Trophoblast cell (in vitro differentiated cells and primary cell): Measurements from ENCODE around the gene TRMU.

ENCODE experiments used
- DNase-seq, 2 donors: peaks; one replicate each; pipeline ENCODE4 v3.0.0-alpha.2; 2016
- H2AFZ ChIP-seq: 2 replicates; pipeline ENCODE4 v1.6.1; 2013; ENCODE audit warnings: low read length, moderate library complexity, mild to moderate bottlenecking; ENCODE audit not compliant: insufficient read depth, poor library complexity
- H2AK5ac ChIP-seq: 2 replicates; pipeline ENCODE4 v1.6.1; 2013; ENCODE audit warnings: mild to moderate bottlenecking, low read length
- H2BK120ac ChIP-seq: 2 replicates; pipeline ENCODE4 v1.6.1; 2013; ENCODE audit warnings: low read length, mild to moderate bottlenecking, moderate library complexity; ENCODE audit not compliant: insufficient read depth, poor library complexity
- H2BK12ac ChIP-seq: 2 replicates; pipeline ENCODE4 v1.6.1; 2013; ENCODE audit warnings: mild to moderate bottlenecking, low read length, moderate library complexity
- H2BK5ac ChIP-seq: 2 replicates; pipeline ENCODE4 v1.6.1; 2013; ENCODE audit warnings: low read length, low read depth, moderate library complexity, mild to moderate bottlenecking; ENCODE audit not compliant: poor library complexity
- H3K14ac ChIP-seq: 2 replicates; pipeline ENCODE4 v1.6.1; 2013; ENCODE audit warnings: mild to moderate bottlenecking, low read length
- H3K18ac ChIP-seq: 2 replicates; pipeline ENCODE4 v1.6.1; 2013; ENCODE audit warnings: mild to moderate bottlenecking, low read length
- H3K23ac ChIP-seq: 2 replicates; pipeline ENCODE4 v1.6.1; 2013; ENCODE audit warnings: low read length
- H3K27ac ChIP-seq: 2 replicates; pipeline ENCODE4 v1.5.1; 2013; ENCODE audit warnings: low read depth, mild to moderate bottlenecking, inconsistent platforms, low read length, moderate library complexity
- H3K27me3 ChIP-seq: 2 replicates; pipeline ENCODE4 v1.6.1; 2013; ENCODE audit warnings: inconsistent platforms, mild to moderate bottlenecking, low read length, moderate library complexity; ENCODE audit not compliant: insufficient read depth
- H3K36me3 ChIP-seq, 2 experiments: 1 replicate in 1 of 2; 2 replicates in 1 of 2; pipeline ENCODE4 v1.6.1; 2013; ENCODE audit warnings: low read length in 2 of 2, mild to moderate bottlenecking in 2 of 2, moderate library complexity in 1 of 2; ENCODE audit not compliant: insufficient read depth in 2 of 2, control insufficient read depth in 1 of 2
- H3K4ac ChIP-seq: 2 replicates; pipeline ENCODE4 v1.6.1; 2013; ENCODE audit warnings: low read depth, mild to moderate bottlenecking, low read length, moderate library complexity
- H3K4me1 ChIP-seq, 2 experiments: 1 replicate in 1 of 2; 2 replicates in 1 of 2; pipeline ENCODE4 v1.6.1; 2013; ENCODE audit warnings: low read length in 2 of 2, mild to moderate bottlenecking in 2 of 2, moderate library complexity in 1 of 2; ENCODE audit not compliant: insufficient read depth in 2 of 2, control insufficient read depth in 1 of 2
- H3K4me2 ChIP-seq: 2 replicates; pipeline ENCODE4 v1.6.1; 2013; ENCODE audit warnings: inconsistent platforms, mild to moderate bottlenecking, low read length, moderate library complexity
- H3K4me3 ChIP-seq: 2 replicates; pipeline ENCODE4 v1.5.1; 2013; ENCODE audit warnings: mild to moderate bottlenecking, low read depth, low read length, inconsistent platforms
- H3K79me1 ChIP-seq: one replicate; pipeline ENCODE4 v1.6.1; 2013; ENCODE audit warnings: low read length
- H3K79me2 ChIP-seq: 2 replicates; pipeline ENCODE4 v1.6.1; 2013; ENCODE audit warnings: low read length, mild to moderate bottlenecking; ENCODE audit not compliant: control insufficient read depth, insufficient read depth, poor library complexity
- H3K9ac ChIP-seq: 2 replicates; pipeline ENCODE4 v1.6.1; 2013; ENCODE audit warnings: mild to moderate bottlenecking, low read length
- H3K9me3 ChIP-seq: 2 replicates; pipeline ENCODE4 v1.6.1; 2013; ENCODE audit warnings: low read depth, mild to moderate bottlenecking, control low read depth, inconsistent platforms, low read length; ENCODE audit not compliant: insufficient read depth
- H4K12ac ChIP-seq: 2 replicates; pipeline ENCODE4 v1.6.1; 2013; ENCODE audit warnings: low read depth, mild to moderate bottlenecking, low read length, moderate library complexity
- H4K8ac ChIP-seq: 2 replicates; pipeline ENCODE4 v1.6.1; 2013; ENCODE audit warnings: low read depth, mild to moderate bottlenecking, low read length, moderate library complexity
- H4K91ac ChIP-seq: one replicate; pipeline ENCODE4 v1.6.1; 2013; ENCODE audit warnings: low read depth, mild to moderate bottlenecking, low read length, moderate library complexity
- WGBS: extraction: QIAGEN DNeasy Blood & Tissue Kit; methylation state at CpG from one replicate; pipeline ENCODE4 v1.1.7; 2013; ENCODE audit warnings: missing lambda C conversion rate; ENCODE audit not compliant: insufficient read length, insufficient coverage; ENCODE audit errors: extremely low coverage; 5-methylcytosine and 5-hydroxymethylcytosine counted together

TRMU gene

GRCh38 chr22:46386312-46386711 lies 50.8 kb downstream of the TRMU start:
- H3K27me3 ChIP-seq = no peaks in the 10 kb centered on the region
- no CpG with 5 or more reads among the region's 27 CpGs for WGBS
- H3K79me2 ChIP-seq = no peaks in the 10 kb centered on the region
- H3K18ac ChIP-seq = no peak overlapping the region
- H3K79me1 ChIP-seq = no peaks in the 10 kb centered on the region
- H2BK120ac ChIP-seq = no peak overlapping the region
- H2BK12ac ChIP-seq = no peak overlapping the region
- H4K8ac ChIP-seq = no peak overlapping the region
- H3K9ac ChIP-seq = no peak overlapping the region
- H2AFZ ChIP-seq = no peak overlapping the region
- no peak overlapping the region for H4K12ac ChIP-seq
- H3K23ac ChIP-seq = no peak overlapping the region
- DNase-seq = peak; percentile 32 to 41
- H3K4me2 ChIP-seq = no peak overlapping the region
- H3K27ac ChIP-seq = no peak overlapping the region
- H2BK5ac ChIP-seq = no peak overlapping the region
- H3K14ac ChIP-seq = no peak overlapping the region
- no peak overlapping the region for H3K4me3 ChIP-seq
- no peak overlapping the region for H4K91ac ChIP-seq
- H3K9me3 ChIP-seq = no peaks in the 10 kb centered on the region
- H2AK5ac ChIP-seq = no peak overlapping the region
- H3K4me1 ChIP-seq = peaks cover 8 to 14% of the 10 kb centered on the region in 2 experiments
- peaks cover 9 to 17% of the 10 kb centered on the region in 2 experiments for H3K36me3 ChIP-seq
- H3K4ac ChIP-seq = no peak overlapping the region

- H3K14ac ChIP-seq = no peak overlapping the region
- H3K27ac ChIP-seq = no peak overlapping the region
- H4K91ac ChIP-seq = no peak overlapping the region
- DNase-seq = no peak
- H2BK120ac ChIP-seq = no peak overlapping the region
- H2AFZ ChIP-seq = no peak overlapping the region
- H3K4ac ChIP-seq = no peak overlapping the region
- no peak overlapping the region for H3K9ac ChIP-seq
- no CpG with 5 or more reads among the region's 11 CpGs for WGBS
- peaks cover 4 to 10% of the 10 kb centered on the region in 2 experiments for H3K4me1 ChIP-seq
- peaks cover 8 to 20% of the 10 kb centered on the region in 2 experiments for H3K36me3 ChIP-seq
- H3K4me3 ChIP-seq = no peak overlapping the region
- H2BK12ac ChIP-seq = no peak overlapping the region
- H2AK5ac ChIP-seq = no peak overlapping the region
- H3K18ac ChIP-seq = no peak overlapping the region
- H4K8ac ChIP-seq = no peak overlapping the region
- H3K79me1 ChIP-seq = no peaks in the 10 kb centered on the region
- no peak overlapping the region for H3K23ac ChIP-seq
- H3K27me3 ChIP-seq = no peaks in the 10 kb centered on the region
- no peak overlapping the region for H4K12ac ChIP-seq
- H3K9me3 ChIP-seq = peaks cover 1% of the 10 kb centered on the region
- no peak overlapping the region for H2BK5ac ChIP-seq
- H3K79me2 ChIP-seq = no peaks in the 10 kb centered on the region
- H3K4me2 ChIP-seq = no peak overlapping the region
Measured at GRCh38 chr22:46387748-46388147, 52.2 kb downstream of the TRMU start.

GRCh38 chr22:46388647-46389046 lies 53.1 kb downstream of the TRMU start:
- H2BK120ac ChIP-seq = no peak overlapping the region

GRCh38 chr22:46389081-46389480 lies 53.6 kb downstream of the TRMU start:
- H2AK5ac ChIP-seq = no peak overlapping the region
- no CpG with 5 or more reads among the region's 30 CpGs for WGBS
- H3K79me1 ChIP-seq = no peaks in the 10 kb centered on the region
- H3K4me2 ChIP-seq = no peak overlapping the region
- H4K8ac ChIP-seq = no peak overlapping the region
- peaks cover 3% of the 10 kb centered on the region for H3K9me3 ChIP-seq
- no peak overlapping the region for H3K4ac ChIP-seq
- H2BK12ac ChIP-seq = no peak overlapping the region
- H2BK5ac ChIP-seq = no peak overlapping the region
- H3K14ac ChIP-seq = no peak overlapping the region
- H4K12ac ChIP-seq = no peak overlapping the region
- H3K9ac ChIP-seq = no peak overlapping the region
- H4K91ac ChIP-seq = no peak overlapping the region
- no peak overlapping the region for H2AFZ ChIP-seq
- no peak for DNase-seq
- no peak overlapping the region for H2BK120ac ChIP-seq
- no peaks in the 10 kb centered on the region for H3K79me2 ChIP-seq
- no peaks in the 10 kb centered on the region for H3K27me3 ChIP-seq
- H3K4me1 ChIP-seq = peaks cover 4 to 10% of the 10 kb centered on the region in 2 experiments
- no peak overlapping the region for H3K18ac ChIP-seq
- peaks cover 13 to 30% of the 10 kb centered on the region in 2 experiments for H3K36me3 ChIP-seq
- no peak overlapping the region for H3K27ac ChIP-seq
- no peak overlapping the region for H3K4me3 ChIP-seq
- no peak overlapping the region for H3K23ac ChIP-seq

More at GRCh38 chr22:46388647-46389046, 53.1 kb downstream of the TRMU start:
- Histone ChIP-seq H2BK12ac (no peak overlapping the region), H3K36me3 (peaks cover 13 to 26% of the 10 kb centered on the region in 2 experiments), H2BK5ac (no peak overlapping the region), H3K79me1 (no peaks in the 10 kb centered on the region), H3K9ac (no peak overlapping the region), H2AFZ (no peak overlapping the region), H2AK5ac (no peak overlapping the region), H3K23ac (no peak overlapping the region), H3K4me1 (peaks cover 4 to 10% of the 10 kb centered on the region in 2 experiments), H3K27ac (no peak overlapping the region), H3K18ac (no peak overlapping the region), H4K91ac (no peak overlapping the region), H3K4me2 (no peak overlapping the region), H3K79me2 (no peaks in the 10 kb centered on the region), H3K27me3 (no peaks in the 10 kb centered on the region), H3K14ac (no peak overlapping the region), H4K8ac (no peak overlapping the region), H3K9me3 (peaks cover 3% of the 10 kb centered on the region), H4K12ac (no peak overlapping the region), H3K4me3 (no peak overlapping the region), H3K4ac (no peak overlapping the region)
- WGBS = no CpG with 5 or more reads among the region's 10 CpGs
- DNase-seq = no peak
